ENCODE measurements around the gene FGFRL1.

GRCh38 chr4:1058198-1058996 lies 47.0 kb downstream of the FGFRL1 start:
- TF ChIP-seq POLR2A (IDR thresholded peaks at IDR 0.05; ENCODE audit: low read length) (no peak), GATA1 (IDR thresholded peaks at IDR 0.05; ENCODE audit: low read depth, low read length) (no peak)
